NCI-H2107 (cell line): ENCODE measurements around the gene PKLR.
"Not testable (repeated sequence)": the region's sequence is repeated elsewhere in the genome, so short reads cannot be mapped to it uniquely, and the experiment has no call there.

Experiments
- DNase-seq: peaks from one replicate; lab custom pipeline; 2025; lab: John Stamatoyannopoulos, UW

Gene PKLR

GRCh38 chr1:155255243-155256007 is 45.8 kb downstream of the PKLR start, which contains the start of gene ENTREP3:
Gene ENTREP3 (minus strand): TSS chr1:155255483. CDS start chr1:155254877, 606 bp downstream.
- peak; percentile 89 for DNase-seq

- no peak for DNase-seq
Observed at GRCh38 chr1:155254714-155255242, 46.5 kb downstream of the PKLR start.

GRCh38 chr1:155254228-155254713 is 47.0 kb downstream of the PKLR start:
- DNase-seq: no peak

GRCh38 chr1:155253797-155254196 is 47.4 kb downstream of the PKLR start:
- DNase-seq: no peak

- DNase-seq: no peak
Observed at GRCh38 chr1:155253208-155253607, 48.0 kb downstream of the PKLR start.

GRCh38 chr1:155251566-155251965 is 49.7 kb downstream of the PKLR start:
- DNase-seq: no peak

GRCh38 chr1:155250633-155251449 is 50.4 kb downstream of the PKLR start:
- DNase-seq: peak; percentile 89

GRCh38 chr1:155250246-155250632 is 51.0 kb downstream of the PKLR start:
- no peak for DNase-seq

- no peak for DNase-seq
Observed at GRCh38 chr1:155247667-155248553, 53.3 kb downstream of the PKLR start.

GRCh38 chr1:155246796-155247195 is 54.4 kb downstream of the PKLR start:
- not testable (repeated sequence) for DNase-seq

GRCh38 chr1:155245163-155245524 is 56.1 kb downstream of the PKLR start:
- no peak for DNase-seq

- DNase-seq: peak; percentile 99
Observed at GRCh38 chr1:155244368-155245162, 56.7 kb downstream of the PKLR start.

GRCh38 chr1:155242805-155243358 is 58.4 kb downstream of the PKLR start:
- no peak for DNase-seq

GRCh38 chr1:155241841-155242264 is 59.4 kb downstream of the PKLR start:
- no peak for DNase-seq

GRCh38 chr1:155241069-155241679 is 60.1 kb downstream of the PKLR start:
- DNase-seq: peak; percentile 67
